Measurements from ENCODE around the gene VSIG8.
"Not testable (repeated sequence)": the region's sequence is repeated elsewhere in the genome, so short reads cannot be mapped to it uniquely, and the experiment has no call there.

Gene VSIG8

GRCh38 chr1:159862557-159862956 lies at the start of gene VSIG8:
TSS of gene VSIG8 (minus strand) at chr1:159862657. CDS start at chr1:159862521, 136 bp downstream.
- TF ChIP-seq, protein P1, sequence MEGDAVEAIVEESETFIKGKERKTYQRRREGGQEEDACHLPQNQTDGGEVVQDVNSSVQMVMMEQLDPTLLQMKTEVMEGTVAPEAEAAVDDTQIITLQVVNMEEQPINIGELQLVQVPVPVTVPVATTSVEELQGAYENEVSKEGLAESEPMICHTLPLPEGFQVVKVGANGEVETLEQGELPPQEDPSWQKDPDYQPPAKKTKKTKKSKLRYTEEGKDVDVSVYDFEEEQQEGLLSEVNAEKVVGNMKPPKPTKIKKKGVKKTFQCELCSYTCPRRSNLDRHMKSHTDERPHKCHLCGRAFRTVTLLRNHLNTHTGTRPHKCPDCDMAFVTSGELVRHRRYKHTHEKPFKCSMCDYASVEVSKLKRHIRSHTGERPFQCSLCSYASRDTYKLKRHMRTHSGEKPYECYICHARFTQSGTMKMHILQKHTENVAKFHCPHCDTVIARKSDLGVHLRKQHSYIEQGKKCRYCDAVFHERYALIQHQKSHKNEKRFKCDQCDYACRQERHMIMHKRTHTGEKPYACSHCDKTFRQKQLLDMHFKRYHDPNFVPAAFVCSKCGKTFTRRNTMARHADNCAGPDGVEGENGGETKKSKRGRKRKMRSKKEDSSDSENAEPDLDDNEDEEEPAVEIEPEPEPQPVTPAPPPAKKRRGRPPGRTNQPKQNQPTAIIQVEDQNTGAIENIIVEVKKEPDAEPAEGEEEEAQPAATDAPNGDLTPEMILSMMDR (IDR thresholded peaks at IDR 0.05; ENCODE audit: control insufficient read depth, insufficient read depth, low read depth, low read length, missing control alignments), result no peak
- no peak for DNase-seq (ENCODE audit: low read depth)
- no peak within 1 kb of the TSS for H3K4me3 ChIP-seq (ENCODE audit: control insufficient read depth, low read depth, low read length)

DNA sequence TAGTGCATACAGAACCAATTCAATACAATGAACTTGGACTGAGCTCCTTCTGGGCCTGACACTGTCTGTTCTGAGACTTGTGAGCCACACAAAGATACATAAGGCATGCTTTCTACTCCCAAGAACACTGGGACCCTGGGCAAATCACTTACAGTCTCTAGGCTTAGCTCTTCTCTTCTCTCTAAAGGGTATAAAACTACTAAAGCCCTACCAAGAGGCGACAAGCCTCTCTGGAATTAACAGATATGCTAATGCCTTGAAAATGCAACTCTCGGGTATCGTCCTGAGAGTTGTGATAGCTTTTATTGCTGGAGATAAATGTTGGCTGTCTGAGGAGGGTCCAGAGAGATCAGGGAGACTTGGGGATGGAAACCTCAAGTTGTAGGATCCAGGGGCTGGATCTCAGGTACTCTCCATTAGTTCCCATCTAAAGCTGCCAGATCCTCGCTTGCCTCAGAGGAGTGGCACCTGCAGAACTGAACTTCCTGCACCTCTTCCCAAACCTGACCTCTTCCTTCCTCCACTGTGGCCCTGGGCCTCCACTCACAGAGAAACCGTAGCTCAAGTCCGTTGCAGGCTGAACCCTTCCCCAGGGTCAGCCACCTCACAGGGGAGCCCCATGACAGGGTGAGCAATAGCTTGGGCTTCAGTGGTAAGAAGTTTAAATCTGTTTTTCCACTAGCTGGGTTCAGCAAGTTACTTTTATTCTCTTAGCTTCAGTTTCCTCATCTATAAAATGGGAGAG lies 49.0 kb upstream of the VSIG8 start:
- no peak for DNase-seq (ENCODE audit: low read depth)
- no peak overlapping the region for H3K4me3 ChIP-seq (ENCODE audit: control insufficient read depth, low read depth, low read length)
- TF ChIP-seq, protein P1 (IDR thresholded peaks at IDR 0.05; ENCODE audit: control insufficient read depth, insufficient read depth, low read depth, low read length, missing control alignments), result no peak

GRCh38 chr1:159908031-159908940 lies 45.8 kb upstream of the VSIG8 start:
- no peak for DNase-seq (ENCODE audit: low read depth)
- TF ChIP-seq, protein P1 (IDR thresholded peaks at IDR 0.05; ENCODE audit: control insufficient read depth, insufficient read depth, low read depth, low read length, missing control alignments), result no peak

GRCh38 chr1:159906960-159907359 lies 44.5 kb upstream of the VSIG8 start:
- no peak overlapping the region for H3K4me3 ChIP-seq (ENCODE audit: control insufficient read depth, low read depth, low read length)
- TF ChIP-seq, protein P1 (IDR thresholded peaks at IDR 0.05; ENCODE audit: control insufficient read depth, insufficient read depth, low read depth, low read length, missing control alignments), result no peak
- no peak for DNase-seq (ENCODE audit: low read depth)

More at GRCh38 chr1:159908031-159908940, 45.8 kb upstream of the VSIG8 start:
- H3K4me3 ChIP-seq (ENCODE audit: control insufficient read depth, low read depth, low read length), result no peak overlapping the region

- not testable (repeated sequence) for H3K4me3 ChIP-seq (ENCODE audit: control insufficient read depth, low read depth, low read length); DNase-seq (ENCODE audit: low read depth)
These were observed 41.6 kb upstream of the VSIG8 start for GRCh38 chr1:159904036-159904435.

DNA sequence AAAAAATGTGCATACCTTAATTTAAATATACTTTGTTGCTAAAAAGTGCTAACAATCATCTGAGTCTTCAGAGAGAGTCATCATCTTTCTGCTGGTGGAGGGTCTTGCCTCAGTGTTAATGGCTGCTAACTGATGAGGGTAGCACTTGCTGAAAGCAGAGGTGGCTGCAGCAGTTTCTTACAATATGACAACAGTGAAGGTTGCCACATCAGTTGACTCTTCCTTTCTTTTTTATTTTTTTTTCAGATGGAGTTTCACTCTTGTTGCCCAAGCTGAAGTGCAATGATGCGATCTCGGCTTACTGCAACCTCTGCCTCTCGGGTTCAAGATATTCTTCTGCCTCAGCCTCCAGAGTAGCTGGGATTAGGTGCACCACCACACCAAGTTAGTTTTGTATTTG lies 40.1 kb upstream of the VSIG8 start:
- DNase-seq (ENCODE audit: low read depth), result no peak
- TF ChIP-seq, protein P1 (IDR thresholded peaks at IDR 0.05; ENCODE audit: control insufficient read depth, insufficient read depth, low read depth, low read length, missing control alignments), result no peak
- H3K4me3 ChIP-seq (ENCODE audit: control insufficient read depth, low read depth, low read length), result no peak overlapping the region

All from AG09309 (cell line).